SK-N-SH (cell line): ENCODE measurements around the gene BABAM1. TPM values are rescaled to one million over a fixed set of nuclear protein-coding genes. Genes with fewer than 3 reads are reported as not detected.
"Not testable (repeated sequence)": the region's sequence is repeated elsewhere in the genome, so short reads cannot be mapped to it uniquely, and the experiment has no call there.

ENCODE experiments used
- CTCF ChIA-PET: fragments of 300-600, 350-600 bp; formaldehyde crosslinking; extraction: SDS; loops from one replicate; lab custom pipeline; 2021; lab: Yijun Ruan, JAX
- POLR2A ChIA-PET: fragments of 350-600 bp; sonication (Branson Sonifier 250); formaldehyde crosslinking; extraction: SDS; loops from one replicate; lab custom pipeline; 2020; ENCODE audit warnings: antibody characterized with exemption, inconsistent platforms; lab: Yijun Ruan, JAX
- DNase-seq: peaks from one replicate; pipeline ENCODE4 v3.0.0; 2012
- H2AFZ ChIP-seq: fragments of 200-600 bp; sonication (generic); 2 replicates; pipeline ENCODE4 v1.8.1; 2016; ENCODE audit warnings: antibody characterized with exemption, mild to moderate bottlenecking, low read depth
- H3F3A ChIP-seq: fragments of 200-600 bp; sonication (generic); replicated peaks from 2 replicates; pipeline ENCODE3; 2016; ENCODE audit warnings: antibody characterized with exemption, mild to moderate bottlenecking; ENCODE audit not compliant: insufficient read depth
- H3K27ac ChIP-seq, 2 experiments: fragments of 200-500 bp in 1 of 2; fragments of 200-600 bp in 1 of 2; sonication (Bioruptor generic) in 1 of 2; sonication (generic), shearing (Covaris generic) in 1 of 2; 2 replicates each; pipeline versions ENCODE4 v1.5.1 to v1.6.1; 2014 to 2016; ENCODE audit warnings: low read depth in 2 of 2, inconsistent platforms in 1 of 2, low read length in 1 of 2, mild to moderate bottlenecking in 1 of 2, mixed read lengths in 1 of 2
- H3K27me3 ChIP-seq: fragments of 200-600 bp; sonication (generic), shearing (Covaris generic); 2 replicates; pipeline ENCODE4 v1.6.1; 2016; ENCODE audit warnings: mixed run types; ENCODE audit not compliant: insufficient read depth
- H3K36me3 ChIP-seq, 2 experiments: fragments of 200-500 bp in 1 of 2; fragments of 200-600 bp in 1 of 2; sonication (Bioruptor generic) in 1 of 2; sonication (generic) in 1 of 2; replicated peaks in 1 of 2; 2 replicates each; pipeline versions ENCODE3 to v1.5.1; 2014 to 2016; ENCODE audit warnings: low read length in 1 of 2, mild to moderate bottlenecking in 1 of 2; ENCODE audit not compliant: insufficient read depth in 2 of 2, control insufficient read depth in 1 of 2
- H3K4me1 ChIP-seq, 2 experiments: fragments of 200-500 bp in 1 of 2; fragments of 200-600 bp in 1 of 2; sonication (Bioruptor generic) in 1 of 2; sonication (generic), shearing (Covaris generic) in 1 of 2; 2 replicates each; pipeline versions ENCODE4 v1.5.1 to v1.6.1; 2014 to 2016; ENCODE audit warnings: low read depth in 1 of 2, low read length in 1 of 2, mixed run types in 1 of 2; ENCODE audit not compliant: insufficient read depth in 2 of 2, control insufficient read depth in 1 of 2
- H3K4me2 ChIP-seq: fragments of 200-600 bp; sonication (generic), shearing (Covaris generic); 2 replicates; pipeline ENCODE4 v1.6.1; 2017; ENCODE audit warnings: mixed run types
- H3K4me3 ChIP-seq, 2 experiments: fragments of 200-500 bp in 1 of 2; fragments of 200-600 bp in 1 of 2; sonication (Bioruptor generic) in 1 of 2; sonication (generic), shearing (Covaris generic) in 1 of 2; 2 replicates each; pipeline versions ENCODE4 v1.5.1 to v1.8.1; 2014 to 2016; ENCODE audit warnings: low read depth in 2 of 2, inconsistent platforms in 1 of 2, low read length in 1 of 2, mild to moderate bottlenecking in 1 of 2, mixed read lengths in 1 of 2, moderate library complexity in 1 of 2
- H3K79me2 ChIP-seq: fragments of 200-600 bp; sonication (generic); 2 replicates; pipeline ENCODE4 v1.8.1; 2017; ENCODE audit warnings: mild to moderate bottlenecking; ENCODE audit not compliant: insufficient read depth
- H3K9ac ChIP-seq: fragments of 200-600 bp; sonication (generic); 2 replicates; pipeline ENCODE4 v1.6.1; 2017; ENCODE audit warnings: mixed run types
- H3K9me2 ChIP-seq: fragments of 200-600 bp; sonication (generic); 2 replicates; pipeline ENCODE4 v1.6.1; 2017; ENCODE audit warnings: mixed run types
- H3K9me3 ChIP-seq: fragments of 200-600 bp; sonication (generic); 2 replicates; pipeline ENCODE4 v1.6.1; 2017; ENCODE audit warnings: mixed run types, mild to moderate bottlenecking, moderate library complexity
- H4K20me1 ChIP-seq: fragments of 200-600 bp; sonication (generic); 2 replicates; pipeline ENCODE4 v1.6.1; 2017; ENCODE audit warnings: mild to moderate bottlenecking, mixed run types; ENCODE audit not compliant: insufficient read depth
- FOSL2 ChIP-seq: IDR thresholded peaks from 2 replicates; pipeline ENCODE4 v1.4.0; 2012; ENCODE audit warnings: low read depth, mild to moderate bottlenecking, moderate library complexity, borderline replicate concordance
- FOXM1 ChIP-seq: IDR thresholded peaks from 2 replicates; pipeline ENCODE4 v1.4.0; 2012; ENCODE audit warnings: low read depth, mild to moderate bottlenecking
- NRF1 ChIP-seq: IDR thresholded peaks from 2 replicates; pipeline ENCODE4 v1.6.1; 2012; ENCODE audit warnings: low read depth, mild to moderate bottlenecking, low read length
- RFX5 ChIP-seq: IDR thresholded peaks from 2 replicates; pipeline ENCODE4 v1.6.1; 2012; ENCODE audit warnings: mild to moderate bottlenecking, improper control_type of control experiment, low read length
- TAF1 ChIP-seq: IDR thresholded peaks from 2 replicates; pipeline ENCODE4 v1.6.1; 2012; ENCODE audit warnings: low read depth, mild to moderate bottlenecking, low read length, moderate library complexity, borderline replicate concordance
- WGBS: methylation state at CpG from one replicate; pipeline ENCODE4 v1.1.6; 2017; ENCODE audit warnings: low lambda C conversion rate; 5-methylcytosine and 5-hydroxymethylcytosine counted together
- polyA plus RNA-seq, 3 experiments: library from polyadenylated mRNA; depleted of rRNA; stranded (reverse); fragments of >200 nt; gene quantifications; 2 replicates each; pipeline ENCODE4 v1.2.3, GENCODE V29; 2012
- TF ChIP-seq, protein P1 (sequence below): IDR thresholded peaks from 2 replicates; pipeline ENCODE4 v1.6.1; 2012; ENCODE audit warnings: mild to moderate bottlenecking, low read depth, low read length, moderate library complexity
- TF ChIP-seq, protein P2 (sequence below): IDR thresholded peaks from 2 replicates; pipeline ENCODE4 v1.4.0; 2012; ENCODE audit warnings: low read depth

BABAM1 gene
- polyA plus RNA-seq, 1 of the 3 experiments (the other 2 are of a cell fraction), result 192 TPM

DNA sequence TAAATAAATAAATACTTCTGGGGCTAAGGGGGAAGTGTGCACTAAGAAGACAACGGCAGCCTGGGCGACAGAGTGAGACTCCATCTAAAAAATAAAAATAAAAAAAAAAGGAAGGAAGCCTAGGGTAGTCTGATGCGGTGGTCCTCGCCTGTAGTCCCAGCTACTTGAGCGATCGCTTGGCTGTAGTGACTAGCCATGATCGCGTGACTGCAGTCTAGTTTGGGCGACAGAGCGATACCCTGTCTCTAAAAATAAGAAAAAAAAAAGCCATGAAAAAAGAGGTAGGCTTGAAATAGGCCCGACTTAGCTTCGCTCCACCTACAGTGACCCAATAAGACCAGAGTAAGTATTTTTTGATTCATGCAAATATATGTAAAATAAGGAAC is 661 bp upstream of the BABAM1 start:
- peaks cover 7% of the 10 kb centered on the region in 2 experiments for H3K36me3 ChIP-seq
- CTCF ChIA-PET, result interaction anchor here (1.3 kb wide), 1 partner anchor 15 kb away, joined by 5 read pairs; no protein-coding TSS in a partner anchor
- H2AFZ ChIP-seq, result peak overlapping the region; percentile 85; the same call in 1 of the 2 replicates
- H3K27me3 ChIP-seq, result no peaks in the 10 kb centered on the region
- TF ChIP-seq FOSL2, result no peak
- TF ChIP-seq, protein P1, sequence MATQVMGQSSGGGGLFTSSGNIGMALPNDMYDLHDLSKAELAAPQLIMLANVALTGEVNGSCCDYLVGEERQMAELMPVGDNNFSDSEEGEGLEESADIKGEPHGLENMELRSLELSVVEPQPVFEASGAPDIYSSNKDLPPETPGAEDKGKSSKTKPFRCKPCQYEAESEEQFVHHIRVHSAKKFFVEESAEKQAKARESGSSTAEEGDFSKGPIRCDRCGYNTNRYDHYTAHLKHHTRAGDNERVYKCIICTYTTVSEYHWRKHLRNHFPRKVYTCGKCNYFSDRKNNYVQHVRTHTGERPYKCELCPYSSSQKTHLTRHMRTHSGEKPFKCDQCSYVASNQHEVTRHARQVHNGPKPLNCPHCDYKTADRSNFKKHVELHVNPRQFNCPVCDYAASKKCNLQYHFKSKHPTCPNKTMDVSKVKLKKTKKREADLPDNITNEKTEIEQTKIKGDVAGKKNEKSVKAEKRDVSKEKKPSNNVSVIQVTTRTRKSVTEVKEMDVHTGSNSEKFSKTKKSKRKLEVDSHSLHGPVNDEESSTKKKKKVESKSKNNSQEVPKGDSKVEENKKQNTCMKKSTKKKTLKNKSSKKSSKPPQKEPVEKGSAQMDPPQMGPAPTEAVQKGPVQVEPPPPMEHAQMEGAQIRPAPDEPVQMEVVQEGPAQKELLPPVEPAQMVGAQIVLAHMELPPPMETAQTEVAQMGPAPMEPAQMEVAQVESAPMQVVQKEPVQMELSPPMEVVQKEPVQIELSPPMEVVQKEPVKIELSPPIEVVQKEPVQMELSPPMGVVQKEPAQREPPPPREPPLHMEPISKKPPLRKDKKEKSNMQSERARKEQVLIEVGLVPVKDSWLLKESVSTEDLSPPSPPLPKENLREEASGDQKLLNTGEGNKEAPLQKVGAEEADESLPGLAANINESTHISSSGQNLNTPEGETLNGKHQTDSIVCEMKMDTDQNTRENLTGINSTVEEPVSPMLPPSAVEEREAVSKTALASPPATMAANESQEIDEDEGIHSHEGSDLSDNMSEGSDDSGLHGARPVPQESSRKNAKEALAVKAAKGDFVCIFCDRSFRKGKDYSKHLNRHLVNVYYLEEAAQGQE, result no peak
- TF ChIP-seq, protein P2, sequence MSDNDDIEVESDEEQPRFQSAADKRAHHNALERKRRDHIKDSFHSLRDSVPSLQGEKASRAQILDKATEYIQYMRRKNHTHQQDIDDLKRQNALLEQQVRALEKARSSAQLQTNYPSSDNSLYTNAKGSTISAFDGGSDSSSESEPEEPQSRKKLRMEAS, result no peak
- TF ChIP-seq, all 33 proteins: peak for 0
- no peaks in the 10 kb centered on the region for H3K9me2 ChIP-seq
- peak overlapping the region in 1 of 2 experiments; percentile 26; a peak in 2 of 4 replicates for H3K27ac ChIP-seq
- peaks cover 0 to 6% of the 10 kb centered on the region in 2 experiments; a peak in 1 of 4 replicates for H3K4me1 ChIP-seq
- DNase-seq, result no peak
- H3K9ac ChIP-seq, result no peak overlapping the region
- 98% methylated on average over 12 of the region's 12 CpGs for WGBS
- H3K4me3 ChIP-seq, result no peak overlapping the region
- no peak overlapping the region for H3K4me2 ChIP-seq
- peaks cover 11% of the 10 kb centered on the region for H3F3A ChIP-seq
- peaks cover 31% of the 10 kb centered on the region; the same call in 1 of the 2 replicates for H3K79me2 ChIP-seq
- no peaks in the 10 kb centered on the region for H4K20me1 ChIP-seq
- no peaks in the 10 kb centered on the region for H3K9me3 ChIP-seq
- POLR2A ChIA-PET, result interaction anchor here (0.6 to 2.2 kb wide), 6 partner anchors 14 to 51 kb away, joined by 3 to 14 read pairs (median 6); partner anchors contain the start of genes ANKLE1, OCEL1 and USE1

GRCh38 chr19:17268754-17269153 is 1.5 kb downstream of the BABAM1 start:
- peak overlapping the region in 1 of 2 experiments; percentile 98; a peak in 1 of 4 replicates for H3K4me3 ChIP-seq
- WGBS, result 84% methylated on average over 13 of the region's 13 CpGs

DNA sequence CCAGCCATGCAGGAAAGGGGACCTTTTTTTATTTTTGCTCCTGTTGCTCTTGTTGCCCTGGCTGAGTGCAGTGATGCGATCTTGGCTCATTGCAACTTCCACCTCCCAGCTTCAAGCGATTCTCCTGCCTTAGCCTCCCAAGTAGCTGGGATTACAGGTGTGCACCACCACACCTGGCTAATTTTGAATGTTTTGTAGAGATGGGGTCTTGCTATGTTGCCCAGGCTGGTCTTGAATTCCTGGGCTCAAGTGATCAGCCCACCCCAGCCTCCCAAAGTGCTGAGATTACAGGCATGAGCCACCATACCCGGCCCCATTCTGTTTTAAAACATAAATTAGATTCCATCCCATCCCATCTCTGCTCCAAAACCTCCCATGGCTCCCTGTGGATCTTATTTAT is 7.6 kb downstream of the BABAM1 start:
- DNase-seq, POLR2A ChIA-PET, H3K79me2 ChIP-seq, H4K20me1 ChIP-seq, H3K4me2 ChIP-seq, CTCF ChIA-PET, H3K4me1 ChIP-seq, H3K9me2 ChIP-seq, H3K27ac ChIP-seq, H2AFZ ChIP-seq, H3K9ac ChIP-seq, H3K9me3 ChIP-seq, H3K4me3 ChIP-seq, H3K27me3 ChIP-seq: not testable (repeated sequence)
- H3K36me3 ChIP-seq, result peaks cover 24 to 27% of the 10 kb centered on the region in 2 experiments
- H3F3A ChIP-seq, result peaks cover 13% of the 10 kb centered on the region
- WGBS, result 94% methylated on average over 1 of the region's 3 CpGs

More at GRCh38 chr19:17268754-17269153, 1.5 kb downstream of the BABAM1 start:
- Histone ChIP-seq H3F3A (peaks cover 11% of the 10 kb centered on the region), H3K4me2 (peak overlapping the region; percentile 97; the same call in 1 of the 2 replicates), H3K9ac (peak overlapping the region; percentile 83; the same call in 1 of the 2 replicates), H3K27me3 (no peaks in the 10 kb centered on the region), H2AFZ (no peak overlapping the region), H4K20me1 (no peaks in the 10 kb centered on the region), H3K36me3 (peaks cover 8 to 12% of the 10 kb centered on the region in 2 experiments), H3K4me1 (peaks cover 0 to 6% of the 10 kb centered on the region in 2 experiments; a peak in 1 of 4 replicates), H3K9me3 (no peaks in the 10 kb centered on the region), H3K9me2 (no peaks in the 10 kb centered on the region), H3K27ac (peak overlapping the region in 1 of 2 experiments; percentile 77; a peak in 2 of 4 replicates), H3K79me2 (peaks cover 31% of the 10 kb centered on the region; the same call in 1 of the 2 replicates)
- TF ChIP-seq RFX5 (no peak), FOXM1 (no peak), NRF1 (no peak), TAF1 (no peak)
- ChIA-PET CTCF (interaction anchor here (1.1 kb wide), 1 partner anchor 13 kb away, joined by 4 read pairs; no protein-coding TSS in a partner anchor), POLR2A (no interaction called here)
- DNase-seq, result no peak
